ENCODE data around the gene PIK3R1.

Gene PIK3R1

GRCh38 chr5:68314465-68314864 is 98.9 kb downstream of the PIK3R1 start:
- no peaks in the 10 kb centered on the region for H3K27me3 Mint-ChIP-seq
- H3K4me1 Mint-ChIP-seq (ENCODE audit: low read depth): peaks cover 19% of the 10 kb centered on the region
- H3K27ac Mint-ChIP-seq: no peak overlapping the region
- H3K4me3 Mint-ChIP-seq: no peak overlapping the region
- no peaks in the 10 kb centered on the region for H3K36me3 Mint-ChIP-seq (ENCODE audit: low read depth)
- H3K9me3 Mint-ChIP-seq: no peaks in the 10 kb centered on the region

- no peaks in the 10 kb centered on the region for H3K27me3 Mint-ChIP-seq
- no peaks in the 10 kb centered on the region for H3K36me3 Mint-ChIP-seq (ENCODE audit: low read depth)
- peaks cover 21% of the 10 kb centered on the region for H3K4me1 Mint-ChIP-seq (ENCODE audit: low read depth)
- H3K9me3 Mint-ChIP-seq: no peaks in the 10 kb centered on the region
- no peak overlapping the region for H3K4me3 Mint-ChIP-seq
- no peak overlapping the region for H3K27ac Mint-ChIP-seq
Measured at GRCh38 chr5:68315679-68316271, 100.2 kb downstream of the PIK3R1 start.

GRCh38 chr5:68316469-68316868 is 100.9 kb downstream of the PIK3R1 start:
- H3K4me1 Mint-ChIP-seq (ENCODE audit: low read depth): peaks cover 21% of the 10 kb centered on the region
- H3K9me3 Mint-ChIP-seq: no peaks in the 10 kb centered on the region
- H3K27ac Mint-ChIP-seq: no peak overlapping the region
- H3K4me3 Mint-ChIP-seq: no peak overlapping the region
- no peaks in the 10 kb centered on the region for H3K36me3 Mint-ChIP-seq (ENCODE audit: low read depth)
- H3K27me3 Mint-ChIP-seq: no peaks in the 10 kb centered on the region

- H3K4me1 Mint-ChIP-seq (ENCODE audit: low read depth): peaks cover 21% of the 10 kb centered on the region
- no peaks in the 10 kb centered on the region for H3K9me3 Mint-ChIP-seq
- H3K36me3 Mint-ChIP-seq (ENCODE audit: low read depth): no peaks in the 10 kb centered on the region
- H3K27me3 Mint-ChIP-seq: no peaks in the 10 kb centered on the region
- no peak overlapping the region for H3K4me3 Mint-ChIP-seq
- no peak overlapping the region for H3K27ac Mint-ChIP-seq
Measured at GRCh38 chr5:68317646-68318045, 102.1 kb downstream of the PIK3R1 start.

GRCh38 chr5:68318955-68319705 is 103.6 kb downstream of the PIK3R1 start:
- Mint-ChIP-seq H3K27ac (no peak overlapping the region), H3K4me3 (no peak overlapping the region), H3K4me1 (ENCODE audit: low read depth) (peaks cover 21% of the 10 kb centered on the region), H3K9me3 (no peaks in the 10 kb centered on the region), H3K27me3 (no peaks in the 10 kb centered on the region), H3K36me3 (ENCODE audit: low read depth) (no peaks in the 10 kb centered on the region)

- Mint-ChIP-seq H3K4me1 (ENCODE audit: low read depth) (peaks cover 21% of the 10 kb centered on the region), H3K36me3 (ENCODE audit: low read depth) (no peaks in the 10 kb centered on the region), H3K27ac (no peak overlapping the region), H3K27me3 (no peaks in the 10 kb centered on the region), H3K9me3 (peaks cover 3% of the 10 kb centered on the region), H3K4me3 (no peak overlapping the region)
Measured at GRCh38 chr5:68319706-68320412, 104.3 kb downstream of the PIK3R1 start.

- Mint-ChIP-seq H3K27ac (no peak overlapping the region), H3K36me3 (ENCODE audit: low read depth) (no peaks in the 10 kb centered on the region), H3K9me3 (peaks cover 8% of the 10 kb centered on the region), H3K27me3 (no peaks in the 10 kb centered on the region), H3K4me1 (ENCODE audit: low read depth) (peaks cover 17% of the 10 kb centered on the region), H3K4me3 (no peak overlapping the region)
Measured at GRCh38 chr5:68320413-68320986, 104.9 kb downstream of the PIK3R1 start.

- Mint-ChIP-seq H3K4me1 (ENCODE audit: low read depth) (no peaks in the 10 kb centered on the region), H3K27ac (no peak overlapping the region), H3K9me3 (peaks cover 8% of the 10 kb centered on the region), H3K27me3 (no peaks in the 10 kb centered on the region), H3K4me3 (no peak overlapping the region), H3K36me3 (ENCODE audit: low read depth) (no peaks in the 10 kb centered on the region)
Measured at GRCh38 chr5:68325065-68325580, 109.6 kb downstream of the PIK3R1 start.

- H3K9me3 Mint-ChIP-seq: peaks cover 6% of the 10 kb centered on the region
- H3K4me3 Mint-ChIP-seq: no peak overlapping the region
- peaks cover 24% of the 10 kb centered on the region for H3K4me1 Mint-ChIP-seq (ENCODE audit: low read depth)
- no peaks in the 10 kb centered on the region for H3K27me3 Mint-ChIP-seq
- H3K27ac Mint-ChIP-seq: no peak overlapping the region
- no peaks in the 10 kb centered on the region for H3K36me3 Mint-ChIP-seq (ENCODE audit: low read depth)
Measured at GRCh38 chr5:68329554-68330255, 114.1 kb downstream of the PIK3R1 start.

- Mint-ChIP-seq H3K4me1 (ENCODE audit: low read depth) (peaks cover 24% of the 10 kb centered on the region), H3K27me3 (no peaks in the 10 kb centered on the region), H3K27ac (no peak overlapping the region), H3K9me3 (no peaks in the 10 kb centered on the region), H3K36me3 (ENCODE audit: low read depth) (no peaks in the 10 kb centered on the region), H3K4me3 (no peak overlapping the region)
Measured at GRCh38 chr5:68330574-68330973, 115.0 kb downstream of the PIK3R1 start.

- Mint-ChIP-seq H3K36me3 (ENCODE audit: low read depth) (no peaks in the 10 kb centered on the region), H3K4me3 (no peak overlapping the region), H3K9me3 (no peaks in the 10 kb centered on the region), H3K4me1 (ENCODE audit: low read depth) (peaks cover 24% of the 10 kb centered on the region), H3K27me3 (no peaks in the 10 kb centered on the region), H3K27ac (peak overlapping the region; percentile 9)
Measured at GRCh38 chr5:68331192-68332079, 115.9 kb downstream of the PIK3R1 start.

GRCh38 chr5:68332080-68332451 is 116.5 kb downstream of the PIK3R1 start:
- no peaks in the 10 kb centered on the region for H3K27me3 Mint-ChIP-seq
- H3K27ac Mint-ChIP-seq: no peak overlapping the region
- H3K9me3 Mint-ChIP-seq: no peaks in the 10 kb centered on the region
- H3K4me3 Mint-ChIP-seq: no peak overlapping the region
- H3K4me1 Mint-ChIP-seq (ENCODE audit: low read depth): peaks cover 24% of the 10 kb centered on the region
- no peaks in the 10 kb centered on the region for H3K36me3 Mint-ChIP-seq (ENCODE audit: low read depth)

- Mint-ChIP-seq H3K36me3 (ENCODE audit: low read depth) (no peaks in the 10 kb centered on the region), H3K4me3 (no peak overlapping the region)
Measured at GRCh38 chr5:68332556-68332955, 117.0 kb downstream of the PIK3R1 start.

More at GRCh38 chr5:68332556-68332955, 117.0 kb downstream of the PIK3R1 start:
- Mint-ChIP-seq H3K27me3 (no peaks in the 10 kb centered on the region), H3K4me1 (ENCODE audit: low read depth) (peaks cover 24% of the 10 kb centered on the region), H3K27ac (no peak overlapping the region), H3K9me3 (no peaks in the 10 kb centered on the region)
